ENCODE results near the gene GJB5.

The GJB5 gene

DNA sequence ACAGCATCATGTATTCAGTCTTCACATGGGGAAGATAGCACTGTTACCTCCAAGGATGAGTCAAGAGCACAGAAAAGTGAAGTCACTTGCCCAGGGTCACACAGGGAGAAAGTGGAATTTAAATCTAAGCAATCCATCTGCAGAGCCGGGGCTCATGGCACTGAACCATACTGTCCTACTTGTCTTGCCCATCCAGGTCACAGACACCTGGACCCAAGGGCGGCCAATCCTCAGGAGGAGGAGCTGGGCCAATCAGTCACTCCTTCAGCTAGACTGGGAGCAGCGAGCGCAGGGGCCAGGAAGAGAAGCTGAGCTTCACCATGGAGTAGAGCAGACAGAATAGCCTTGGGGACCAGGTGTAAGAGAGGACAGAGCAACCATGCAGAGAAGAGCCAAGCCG, 9.2 kb upstream of the GJB5 start:
- TF ChIP-seq, protein P1, sequence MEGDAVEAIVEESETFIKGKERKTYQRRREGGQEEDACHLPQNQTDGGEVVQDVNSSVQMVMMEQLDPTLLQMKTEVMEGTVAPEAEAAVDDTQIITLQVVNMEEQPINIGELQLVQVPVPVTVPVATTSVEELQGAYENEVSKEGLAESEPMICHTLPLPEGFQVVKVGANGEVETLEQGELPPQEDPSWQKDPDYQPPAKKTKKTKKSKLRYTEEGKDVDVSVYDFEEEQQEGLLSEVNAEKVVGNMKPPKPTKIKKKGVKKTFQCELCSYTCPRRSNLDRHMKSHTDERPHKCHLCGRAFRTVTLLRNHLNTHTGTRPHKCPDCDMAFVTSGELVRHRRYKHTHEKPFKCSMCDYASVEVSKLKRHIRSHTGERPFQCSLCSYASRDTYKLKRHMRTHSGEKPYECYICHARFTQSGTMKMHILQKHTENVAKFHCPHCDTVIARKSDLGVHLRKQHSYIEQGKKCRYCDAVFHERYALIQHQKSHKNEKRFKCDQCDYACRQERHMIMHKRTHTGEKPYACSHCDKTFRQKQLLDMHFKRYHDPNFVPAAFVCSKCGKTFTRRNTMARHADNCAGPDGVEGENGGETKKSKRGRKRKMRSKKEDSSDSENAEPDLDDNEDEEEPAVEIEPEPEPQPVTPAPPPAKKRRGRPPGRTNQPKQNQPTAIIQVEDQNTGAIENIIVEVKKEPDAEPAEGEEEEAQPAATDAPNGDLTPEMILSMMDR (IDR thresholded peaks at IDR 0.05; ENCODE audit: borderline replicate concordance, insufficient read depth, low read depth, low read length): no peak

DNA sequence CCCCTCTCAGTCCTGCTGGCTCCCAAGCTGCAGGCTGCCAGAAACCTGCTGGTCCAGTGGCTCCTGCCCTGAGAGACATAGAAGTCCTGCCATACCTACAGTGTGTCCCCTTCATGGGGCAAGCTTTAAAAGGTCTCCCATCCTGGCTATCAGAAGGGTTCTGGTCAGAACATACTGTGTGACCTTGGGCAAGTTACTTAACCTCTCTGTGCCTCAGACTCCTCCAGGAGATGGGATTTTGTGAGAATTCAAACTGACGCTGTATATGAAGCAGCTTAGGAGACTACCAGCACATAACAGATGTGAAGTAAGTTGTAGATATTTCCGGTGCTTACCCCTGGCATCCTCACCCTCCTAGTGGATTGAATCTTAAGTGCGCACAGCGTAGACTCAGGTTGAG, 8.7 kb upstream of the GJB5 start:
- H3K4me3 ChIP-seq (ENCODE audit: low read depth, low read length): no peak overlapping the region
- TF ChIP-seq, protein P1 (IDR thresholded peaks at IDR 0.05; ENCODE audit: borderline replicate concordance, insufficient read depth, low read depth, low read length): no peak

More for the DNA sequence above, 9.2 kb upstream of the GJB5 start:
- H3K4me3 ChIP-seq (ENCODE audit: low read depth, low read length): no peak overlapping the region

DNA sequence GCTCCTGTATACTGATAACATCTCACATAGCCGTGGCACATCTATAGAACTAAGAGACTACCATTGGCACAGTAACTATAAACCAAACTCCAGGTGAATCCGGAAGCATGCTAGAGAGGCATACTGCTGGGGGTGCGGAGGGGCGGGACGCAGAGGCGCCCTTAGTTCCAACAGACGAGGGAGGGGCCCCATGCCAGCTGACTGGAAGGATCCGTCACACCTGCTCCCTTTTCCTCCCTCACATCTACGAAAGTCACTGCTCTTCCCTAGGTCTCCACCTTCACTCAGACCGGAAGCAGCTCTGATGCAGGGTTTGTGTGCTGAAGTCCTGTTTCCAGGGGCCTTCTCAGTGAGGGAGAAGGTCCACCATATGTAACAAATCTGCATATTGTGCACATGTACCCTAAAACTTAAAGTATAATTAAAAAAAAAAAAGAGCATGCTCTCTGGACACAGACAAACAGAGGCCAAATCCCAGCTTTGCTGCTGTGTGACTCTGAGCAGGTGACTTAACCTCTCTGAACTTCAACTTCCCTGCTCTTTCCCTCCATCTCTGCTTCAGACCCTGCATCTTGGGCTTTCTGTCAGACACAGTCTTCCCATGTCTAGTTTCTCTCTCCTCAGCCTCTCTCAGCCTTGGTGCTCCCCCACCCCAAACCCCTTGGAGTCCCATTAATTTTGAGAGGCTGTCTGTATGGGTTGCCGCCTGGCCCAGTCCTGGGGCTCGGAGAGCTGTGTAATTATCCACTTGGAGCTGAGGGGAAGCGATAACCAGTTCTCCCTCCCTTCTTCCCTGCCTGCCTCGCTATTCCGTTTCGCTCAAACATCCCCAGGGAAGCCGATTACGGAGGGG, 7.8 kb upstream of the GJB5 start:
- TF ChIP-seq, protein P1 (IDR thresholded peaks at IDR 0.05; ENCODE audit: borderline replicate concordance, insufficient read depth, low read depth, low read length): no peak
- no peak overlapping the region for H3K4me3 ChIP-seq (ENCODE audit: low read depth, low read length)

DNA sequence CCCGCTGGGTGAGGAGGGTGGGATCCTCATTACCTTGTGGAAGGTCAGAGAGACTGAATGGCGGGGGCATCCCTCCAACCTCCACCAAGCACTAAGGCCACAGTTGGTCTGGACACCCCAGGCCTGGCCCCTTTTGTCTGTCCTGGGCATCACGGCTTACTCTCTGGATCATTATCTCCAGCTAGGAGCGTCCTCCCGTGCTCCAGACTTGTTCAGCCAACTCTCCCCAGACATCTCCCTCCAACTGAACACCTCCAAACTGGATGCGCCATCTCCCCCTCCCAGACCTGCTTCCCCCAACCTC, 7.3 kb upstream of the GJB5 start:
- TF ChIP-seq, protein P1 (IDR thresholded peaks at IDR 0.05; ENCODE audit: borderline replicate concordance, insufficient read depth, low read depth, low read length): no peak
- no peak overlapping the region for H3K4me3 ChIP-seq (ENCODE audit: low read depth, low read length)

DNA sequence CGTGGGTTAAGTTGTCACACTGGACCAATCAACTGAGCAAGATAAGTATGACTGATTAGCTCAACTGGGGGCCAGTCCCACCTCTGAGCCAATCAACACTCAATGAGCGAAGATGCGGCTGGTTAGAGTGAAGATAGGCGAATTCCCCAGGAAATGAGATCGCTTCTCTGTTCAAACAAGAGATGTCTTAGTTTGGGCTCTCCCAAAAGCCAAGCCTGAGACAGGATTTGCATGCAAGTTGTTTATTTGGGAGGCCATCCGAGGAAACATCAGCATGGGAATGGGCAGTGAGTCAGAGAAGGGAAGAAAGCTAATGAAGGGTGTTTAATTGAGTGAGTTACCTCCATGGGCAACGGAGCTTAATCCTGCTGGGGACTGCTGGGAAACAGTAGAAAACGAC, 4.9 kb upstream of the GJB5 start:
- TF ChIP-seq, protein P1 (IDR thresholded peaks at IDR 0.05; ENCODE audit: borderline replicate concordance, insufficient read depth, low read depth, low read length): no peak

DNA sequence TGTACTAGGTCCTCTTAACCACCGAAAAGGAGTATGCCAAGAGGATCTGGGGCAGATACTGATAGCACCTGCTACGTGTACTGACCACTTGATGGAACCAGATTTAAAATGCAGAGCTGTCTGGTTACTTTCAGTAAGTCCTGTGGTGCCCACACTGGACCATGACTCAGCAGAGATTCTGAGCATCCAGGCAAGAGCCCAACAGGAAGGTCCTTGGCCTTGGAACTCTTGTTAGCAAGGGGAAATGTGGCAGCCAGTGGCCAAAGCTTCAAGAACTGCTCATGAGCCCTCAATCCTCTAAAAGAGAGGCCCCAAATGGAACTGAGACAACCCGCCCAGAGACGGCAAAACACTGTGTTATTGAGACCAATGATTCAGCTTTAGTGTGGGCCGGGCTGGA, 4.2 kb upstream of the GJB5 start:
- no peak overlapping the region for H3K4me3 ChIP-seq (ENCODE audit: low read depth, low read length)
- TF ChIP-seq, protein P1 (IDR thresholded peaks at IDR 0.05; ENCODE audit: borderline replicate concordance, insufficient read depth, low read depth, low read length): no peak

More for the DNA sequence above, 4.9 kb upstream of the GJB5 start:
- H3K4me3 ChIP-seq (ENCODE audit: low read depth, low read length): no peak overlapping the region

DNA sequence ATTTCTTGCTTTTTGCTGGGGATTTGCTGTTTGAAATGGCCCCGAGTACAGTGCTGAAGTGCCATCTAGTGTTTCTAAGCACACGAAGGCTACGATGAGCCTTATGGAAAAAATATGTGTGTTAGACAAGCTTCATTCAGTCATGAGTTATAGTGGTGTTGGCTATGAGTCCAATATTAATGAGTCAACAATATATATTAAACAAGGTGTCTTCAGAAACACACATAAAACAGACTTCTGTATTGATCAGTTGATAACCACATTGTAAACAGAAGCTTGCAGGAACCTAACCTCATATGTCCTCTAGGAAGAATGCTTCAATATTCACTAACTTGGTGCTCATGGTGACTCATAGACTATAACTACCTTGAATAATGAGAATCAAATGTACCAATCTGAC, 1.7 kb upstream of the GJB5 start:
- TF ChIP-seq, protein P1 (IDR thresholded peaks at IDR 0.05; ENCODE audit: borderline replicate concordance, insufficient read depth, low read depth, low read length): no peak

More for the DNA sequence above, 1.7 kb upstream of the GJB5 start:
- H3K4me3 ChIP-seq (ENCODE audit: low read depth, low read length): no peak overlapping the region
